Stomach (tissue), 9 donors: Measurements from ENCODE around the gene RPS6KA2. TPM values are rescaled to one million over a fixed set of nuclear protein-coding genes. Genes with fewer than 3 reads are reported as not detected.
"Not testable (repeated sequence)": the region's sequence is repeated elsewhere in the genome, so short reads cannot be mapped to it uniquely, and the experiment has no call there.

Experiments
- DNase-seq, 2 donors: peaks; one replicate each; pipeline versions ENCODE4 v3.0.0 to v3.0.0-alpha.2; 2013 to 2019
- H3K27ac ChIP-seq, 5 donors: fragments of 200-600 bp in 4 of 5; sonication (generic) in 4 of 5; one replicate each; pipeline ENCODE4 v1.5.1; 2013 to 2019; ENCODE audit warnings: mild to moderate bottlenecking in 1 of 5, moderate library complexity in 1 of 5
- H3K27me3 ChIP-seq, 3 donors: fragments of 200-600 bp; sonication (generic); one replicate each; pipeline ENCODE4 v1.5.1; 2017 to 2019; ENCODE audit warnings: mixed run types in 1 of 3
- H3K36me3 ChIP-seq, 4 donors: fragments of 200-600 bp; sonication (generic); 1 replicate in 3 of 4; 2 replicates in 1 of 4; pipeline ENCODE4 v1.5.1; 2016 to 2019
- H3K4me1 ChIP-seq, 4 donors: fragments of 200-600 bp; sonication (generic); one replicate each; pipeline ENCODE4 v1.5.1; 2016 to 2019
- H3K4me3 ChIP-seq, 4 donors: fragments of 200-600 bp; sonication (generic) in 3 of 4; one replicate each; pipeline ENCODE4 v1.5.1; 2016 to 2019; ENCODE audit warnings: mild to moderate bottlenecking in 1 of 4
- H3K9me3 ChIP-seq, 4 donors: fragments of 200-600 bp; sonication (generic); one replicate each; pipeline ENCODE4 v1.5.1; 2016 to 2019
- EP300 ChIP-seq: sonication (generic); formaldehyde crosslinking; IDR thresholded peaks from one replicate; pipeline ENCODE4 v1.6.1; 2017; ENCODE audit warnings: antibody characterized with exemption
- POLR2A ChIP-seq, 4 donors: fragments of 450-650 bp; IDR thresholded peaks; one replicate each; pipeline ENCODE4 v1.6.1; 2016; ENCODE audit warnings: antibody characterized with exemption in 4 of 4, control low read depth in 2 of 4, mild to moderate bottlenecking in 1 of 4, moderate library complexity in 1 of 4
- POLR2AphosphoS5 ChIP-seq, 3 donors: sonication (generic); formaldehyde crosslinking; IDR thresholded peaks; one replicate each; pipeline ENCODE4 v1.6.1; 2016; ENCODE audit warnings: antibody characterized with exemption in 3 of 3
- WGBS, 5 donors: extraction: QIAGEN DNeasy Blood & Tissue Kit in 3 of 5; methylation state at CpG; one replicate each; pipeline versions ENCODE4 v1.1.5 to v1.1.7; 2013 to 2018; 5-methylcytosine and 5-hydroxymethylcytosine counted together
- intact Hi-C: fragments of 100-400 bp; cut with DNase I; formaldehyde crosslinking; loops from one replicate; pipeline ENCODE4 v1.15.1; 2023; ENCODE audit warnings: low total_unique reads
- polyA plus RNA-seq, 3 donors: library from polyadenylated mRNA; stranded (reverse); fragments of 200-250 nt; gene quantifications; one replicate each; pipeline ENCODE4 v1.2.3, GENCODE V29; 2013
- total RNA-seq, 5 donors: library from RNA; depleted of rRNA; stranded (reverse); fragments of >200 nt; gene quantifications; one replicate each; pipeline versions ENCODE4 v1.1.0 to v1.2.3, GENCODE V29; 2014 to 2016
- TF ChIP-seq, protein P1 (sequence below), 7 experiments: fragments of 450-650 bp in 4 of 7; fragments of 200-600 bp in 3 of 7; sonication (generic) in 3 of 7; IDR thresholded peaks; one replicate each; pipeline ENCODE4 v1.5.1; 2016 to 2019; ENCODE audit warnings: antibody characterized with exemption in 7 of 7, control low read depth in 2 of 7, mild to moderate bottlenecking in 1 of 7
- donor health status: healthy with polysubstance abuse.
- donor health status: Bipolar disorder and iron deficiency.
- donor health status: healthy.

Gene RPS6KA2
- total and polyA plus RNA-seq, 8 donors: 10.9 to 150 (median 68.0) TPM

DNA sequence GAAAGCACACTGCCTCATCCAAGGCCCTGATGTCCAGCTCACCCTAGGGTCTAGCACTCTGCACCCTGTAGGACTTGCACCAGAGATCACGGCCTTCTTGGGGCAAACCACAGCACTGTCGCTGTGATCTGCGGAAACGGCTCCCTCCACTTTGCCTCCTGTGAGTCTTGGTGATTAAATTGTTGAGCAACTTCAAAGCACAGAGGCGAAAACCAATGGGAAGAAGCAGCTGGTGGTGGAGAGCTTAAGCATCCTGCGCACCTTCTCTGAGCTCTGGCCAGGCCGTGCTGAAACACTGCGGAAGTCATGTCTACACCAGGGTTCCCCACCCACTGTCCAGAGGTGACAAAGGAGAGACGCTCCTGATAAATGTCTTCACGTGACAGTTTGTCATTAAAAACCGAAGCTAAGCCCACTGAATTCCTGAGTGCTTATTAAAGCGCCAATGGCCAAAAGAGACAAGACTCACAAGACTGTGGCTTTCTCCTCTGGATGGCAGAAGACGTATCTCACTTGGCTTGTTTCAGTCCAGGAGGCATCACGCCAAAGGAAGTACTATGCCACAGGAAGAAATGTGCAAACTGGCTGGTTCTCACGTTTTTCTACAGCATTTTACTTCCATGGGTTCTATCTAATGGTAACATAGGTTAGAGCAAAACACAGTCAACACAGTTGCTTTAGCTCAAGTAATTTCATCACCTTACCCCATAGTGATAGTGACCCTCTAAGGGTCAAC lies 43.7 kb downstream of the RPS6KA2 start:
- DNase-seq: no peak
- TF ChIP-seq, protein P1, sequence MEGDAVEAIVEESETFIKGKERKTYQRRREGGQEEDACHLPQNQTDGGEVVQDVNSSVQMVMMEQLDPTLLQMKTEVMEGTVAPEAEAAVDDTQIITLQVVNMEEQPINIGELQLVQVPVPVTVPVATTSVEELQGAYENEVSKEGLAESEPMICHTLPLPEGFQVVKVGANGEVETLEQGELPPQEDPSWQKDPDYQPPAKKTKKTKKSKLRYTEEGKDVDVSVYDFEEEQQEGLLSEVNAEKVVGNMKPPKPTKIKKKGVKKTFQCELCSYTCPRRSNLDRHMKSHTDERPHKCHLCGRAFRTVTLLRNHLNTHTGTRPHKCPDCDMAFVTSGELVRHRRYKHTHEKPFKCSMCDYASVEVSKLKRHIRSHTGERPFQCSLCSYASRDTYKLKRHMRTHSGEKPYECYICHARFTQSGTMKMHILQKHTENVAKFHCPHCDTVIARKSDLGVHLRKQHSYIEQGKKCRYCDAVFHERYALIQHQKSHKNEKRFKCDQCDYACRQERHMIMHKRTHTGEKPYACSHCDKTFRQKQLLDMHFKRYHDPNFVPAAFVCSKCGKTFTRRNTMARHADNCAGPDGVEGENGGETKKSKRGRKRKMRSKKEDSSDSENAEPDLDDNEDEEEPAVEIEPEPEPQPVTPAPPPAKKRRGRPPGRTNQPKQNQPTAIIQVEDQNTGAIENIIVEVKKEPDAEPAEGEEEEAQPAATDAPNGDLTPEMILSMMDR (IDR thresholded peaks at IDR 0.05): no peak
- TF ChIP-seq POLR2AphosphoS5 (IDR thresholded peaks at IDR 0.05): no peak
- Histone ChIP-seq H3K4me1 (peaks cover 5 to 21% (median 6%) of the 10 kb centered on the region in 4 donors), H3K36me3 (no peaks in the 10 kb centered on the region), H3K27me3 (no peaks in the 10 kb centered on the region), H3K27ac (no peak overlapping the region), H3K9me3 (no peaks in the 10 kb centered on the region), H3K4me3 (no peak overlapping the region)
- 81 to 89% (median 88%) methylated on average over 15 of the region's 15 CpGs for WGBS, 5 donors
- intact Hi-C loops: no loop called here

DNA sequence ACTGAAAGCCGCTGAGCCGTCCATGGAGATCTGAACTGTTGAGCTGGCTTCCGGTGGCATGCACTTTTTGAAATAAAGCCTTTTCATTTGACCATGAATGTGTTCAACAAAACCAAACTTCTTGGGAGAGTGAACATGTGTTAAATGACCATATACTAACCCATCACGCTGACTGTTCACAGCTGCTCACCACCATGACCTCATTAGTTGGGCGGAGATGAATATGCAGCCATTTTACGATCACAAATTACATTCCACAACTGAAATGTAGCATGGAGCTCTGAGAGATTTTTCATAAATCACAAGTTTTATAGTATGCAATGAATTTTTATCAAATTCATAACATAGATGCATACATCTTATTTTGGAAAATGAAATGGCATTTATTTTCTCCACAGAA lies 44.8 kb downstream of the RPS6KA2 start:
- Histone ChIP-seq H3K36me3 (no peaks in the 10 kb centered on the region), H3K9me3 (no peaks in the 10 kb centered on the region), H3K27me3 (no peaks in the 10 kb centered on the region), H3K4me3 (no peak overlapping the region), H3K4me1 (peaks cover 0 to 11% (median 3%) of the 10 kb centered on the region in 4 donors), H3K27ac (no peak overlapping the region)
- intact Hi-C loops: no loop called here
- TF ChIP-seq POLR2AphosphoS5 (IDR thresholded peaks at IDR 0.05) (no peak), EP300 (no peak), POLR2A (IDR thresholded peaks at IDR 0.05) (no peak)
- TF ChIP-seq, protein P1 (IDR thresholded peaks at IDR 0.05): no peak
- 91 to 95% (median 93%) methylated on average over 6 of the region's 6 CpGs for WGBS, 5 donors
- peak in 1 of 2 donors; percentile 67 for DNase-seq

DNA sequence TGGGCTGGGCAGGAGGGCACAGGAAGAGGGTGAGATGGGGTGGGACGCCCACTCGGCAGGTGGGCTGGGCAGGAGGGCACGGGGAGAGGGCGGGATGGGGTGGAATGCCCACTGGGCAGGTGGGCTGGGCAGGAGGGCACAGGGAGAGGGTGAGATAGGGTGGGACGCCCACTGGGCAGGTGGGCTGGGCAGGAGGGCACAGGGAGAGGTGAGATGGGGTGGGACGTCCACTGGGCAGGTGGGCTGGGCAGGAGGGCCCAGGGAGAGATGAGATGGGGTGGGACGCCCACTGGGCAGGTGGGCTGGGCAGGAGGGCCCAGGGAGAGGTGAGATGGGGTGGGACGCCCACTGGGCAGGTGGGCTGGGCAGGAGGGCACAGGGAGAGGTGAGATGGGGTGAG lies 45.2 kb downstream of the RPS6KA2 start:
- peaks cover 0 to 10% (median 3%) of the 10 kb centered on the region in 4 donors for H3K4me1 ChIP-seq
- H3K27ac ChIP-seq, H3K27me3 ChIP-seq, H3K4me3 ChIP-seq, intact Hi-C loops, DNase-seq, H3K36me3 ChIP-seq, H3K9me3 ChIP-seq: not testable (repeated sequence)
- 91 to 98% (median 97%) methylated on average over 8 of the region's 8 CpGs for WGBS, 5 donors

DNA sequence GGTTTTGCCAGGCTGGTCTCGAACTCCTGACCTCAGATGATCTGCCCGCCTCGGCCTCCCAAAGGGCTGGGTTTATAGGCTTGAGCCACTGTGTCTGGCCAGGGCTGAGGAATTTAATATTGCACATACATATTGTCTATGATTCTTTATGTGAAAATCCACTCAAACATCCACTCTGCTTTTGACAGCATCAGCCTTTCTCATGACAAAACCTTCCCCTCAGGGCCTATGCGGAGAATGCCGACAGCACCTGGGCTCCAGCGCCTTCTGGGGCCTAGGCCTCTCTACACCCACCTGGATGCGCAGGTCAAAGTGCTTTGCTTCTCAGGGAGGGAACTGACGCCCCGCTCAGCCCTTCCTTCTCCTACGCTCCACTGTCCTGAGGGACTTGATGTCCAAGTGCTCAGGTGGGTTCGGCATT lies 46.0 kb downstream of the RPS6KA2 start:
- TF ChIP-seq EP300: no peak
- no peak for TF ChIP-seq POLR2A (IDR thresholded peaks at IDR 0.05)
- TF ChIP-seq, protein P1 (IDR thresholded peaks at IDR 0.05): no peak
- TF ChIP-seq POLR2AphosphoS5 (IDR thresholded peaks at IDR 0.05): no peak
- Histone ChIP-seq H3K27ac (no peak overlapping the region), H3K4me1 (peaks cover 0 to 10% (median 3%) of the 10 kb centered on the region in 4 donors), H3K27me3 (no peaks in the 10 kb centered on the region), H3K36me3 (no peaks in the 10 kb centered on the region), H3K9me3 (peaks cover 0 to 11% (median 3%) of the 10 kb centered on the region in 4 donors), H3K4me3 (no peak overlapping the region)
- no peak for DNase-seq
- 92 to 98% (median 94%) methylated on average over 11 of the region's 11 CpGs for WGBS, 5 donors
- intact Hi-C loops: no loop called here
